ENCODE results near the gene METAP1.

DNA sequence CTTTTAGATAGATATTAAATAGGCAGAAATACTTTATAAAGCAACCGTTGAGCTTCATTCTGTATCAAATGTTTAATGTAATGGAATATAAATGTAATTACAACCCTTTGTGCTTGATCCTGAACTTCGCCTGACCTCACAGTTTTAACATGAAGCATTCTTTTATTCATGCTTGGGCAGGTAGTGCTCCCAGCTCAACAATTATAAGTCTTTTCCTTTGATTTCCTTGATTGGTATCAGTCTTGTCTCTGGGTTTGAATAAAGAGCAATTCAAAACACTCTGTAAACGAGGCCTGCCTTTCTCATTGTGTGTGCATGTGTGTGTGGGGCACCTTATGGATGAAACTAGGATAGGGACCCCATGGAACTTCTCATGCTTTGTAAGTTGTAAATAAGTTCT, 6.8 kb downstream of the METAP1 start:
- TF ChIP-seq, protein P1, sequence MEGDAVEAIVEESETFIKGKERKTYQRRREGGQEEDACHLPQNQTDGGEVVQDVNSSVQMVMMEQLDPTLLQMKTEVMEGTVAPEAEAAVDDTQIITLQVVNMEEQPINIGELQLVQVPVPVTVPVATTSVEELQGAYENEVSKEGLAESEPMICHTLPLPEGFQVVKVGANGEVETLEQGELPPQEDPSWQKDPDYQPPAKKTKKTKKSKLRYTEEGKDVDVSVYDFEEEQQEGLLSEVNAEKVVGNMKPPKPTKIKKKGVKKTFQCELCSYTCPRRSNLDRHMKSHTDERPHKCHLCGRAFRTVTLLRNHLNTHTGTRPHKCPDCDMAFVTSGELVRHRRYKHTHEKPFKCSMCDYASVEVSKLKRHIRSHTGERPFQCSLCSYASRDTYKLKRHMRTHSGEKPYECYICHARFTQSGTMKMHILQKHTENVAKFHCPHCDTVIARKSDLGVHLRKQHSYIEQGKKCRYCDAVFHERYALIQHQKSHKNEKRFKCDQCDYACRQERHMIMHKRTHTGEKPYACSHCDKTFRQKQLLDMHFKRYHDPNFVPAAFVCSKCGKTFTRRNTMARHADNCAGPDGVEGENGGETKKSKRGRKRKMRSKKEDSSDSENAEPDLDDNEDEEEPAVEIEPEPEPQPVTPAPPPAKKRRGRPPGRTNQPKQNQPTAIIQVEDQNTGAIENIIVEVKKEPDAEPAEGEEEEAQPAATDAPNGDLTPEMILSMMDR (IDR thresholded peaks at IDR 0.05): no peak
- TF ChIP-seq EP300 (IDR thresholded peaks at IDR 0.05): no peak
